ENCODE results near the gene RAB35. TPM values are rescaled to one million over a fixed set of nuclear protein-coding genes. Genes with fewer than 3 reads are reported as not detected.

The RAB35 gene
- total and polyA plus RNA-seq, 2 of the 4 experiments (the other 2 are of a cell fraction): 32.6 to 49.6 TPM

GRCh38 chr12:120092551-120093335 lies 23.8 kb downstream of the RAB35 start:
- Histone ChIP-seq H2BK5ac (ENCODE audit: low read depth, low read length, poor library complexity, severe bottlenecking) (no peak overlapping the region), H4K5ac (ENCODE audit: low read depth, low read length) (no peak overlapping the region), H3K18ac (ENCODE audit: low read depth, low read length) (no peak overlapping the region), H2BK20ac (ENCODE audit: low read depth, low read length) (no peak overlapping the region), H3K9me3 (ENCODE audit: control insufficient read depth, insufficient read depth, low read length) (no peaks in the 10 kb centered on the region), H3K79me1 (ENCODE audit: low read depth in 1 of 2, low read length in 2 of 2) (peaks cover 0 to 18% of the 10 kb centered on the region in 2 experiments; a peak in 3 of 4 replicates), H3K9ac (ENCODE audit: low read depth, low read length) (no peak overlapping the region), H3K4ac (ENCODE audit: low read depth, low read length) (no peak overlapping the region), H2AK9ac (replicated peaks; ENCODE audit: low read depth, low read length, poor library complexity) (peak overlapping the region; percentile 50), H3K4me3 (ENCODE audit: insufficient read depth, low read depth, low read length) (no peak overlapping the region), H3K56ac (ENCODE audit: extremely low read depth, insufficient read depth, low read length) (no peak overlapping the region), H4K20me1 (ENCODE audit: insufficient read depth, low read length) (peaks cover 40% of the 10 kb centered on the region), H3K23ac (ENCODE audit: low read depth, low read length) (no peak overlapping the region), H2AK5ac (ENCODE audit: low read depth, low read length) (no peak overlapping the region), H4K8ac (ENCODE audit: low read depth in 2 of 2, low read length in 2 of 2) (no peak overlapping the region), H3K14ac (replicated peaks; ENCODE audit: low read depth, low read length) (no peak overlapping the region), H3K4me1 (ENCODE audit: control insufficient read depth, insufficient read depth, low read length) (no peaks in the 10 kb centered on the region; the same call in 1 of the 2 replicates), H2BK15ac (ENCODE audit: low read depth, low read length) (no peak overlapping the region), H2AFZ (replicated peaks; ENCODE audit: low read length, poor library complexity) (no peak overlapping the region), H4K91ac (ENCODE audit: insufficient read depth, low read depth, low read length) (no peak overlapping the region), H3K36me3 (ENCODE audit: control insufficient read depth, insufficient read depth, low read length) (peaks cover 34% of the 10 kb centered on the region), H3K9me1 (ENCODE audit: insufficient read depth, low read length) (0 out of 2 replicates have a peak, but pooled peaks cover 8% of the 10 kb centered on the region), H3K4me2 (ENCODE audit: low read depth, low read length) (no peak overlapping the region), H3K27me3 (ENCODE audit: control insufficient read depth, insufficient read depth, low read length) (no peaks in the 10 kb centered on the region), H2BK120ac (ENCODE audit: low read depth, low read length) (no peak overlapping the region), H3K27ac (ENCODE audit: insufficient read depth, low read length) (no peak overlapping the region)
- no TSS peak for BruUV-seq (replicated peaks)
- POLR2A ChIA-PET (ENCODE audit: unreplicated experiment): interaction anchor here (0.5 kb wide), 1 partner anchor 13 kb away, joined by 5 read pairs; no protein-coding TSS in a partner anchor
- CTCF ChIA-PET: no interaction called here
- in situ Hi-C loops (cut with MboI; ENCODE audit: low sequenced_read_pairs): no loop called here
- TF ChIP-seq SMC3 (IDR thresholded peaks at IDR 0.05; ENCODE audit: low read depth, low read length) (no peak), FOS (IDR thresholded peaks at IDR 0.05; ENCODE audit: low read depth, low read length) (no peak), CEBPB (IDR thresholded peaks at IDR 0.05; ENCODE audit: low read depth, low read length) (no peak), NFE2L2 (IDR thresholded peaks at IDR 0.05; ENCODE audit: low read depth, low read length) (no peak), RAD21 (IDR thresholded peaks at IDR 0.05; ENCODE audit: low read length) (no peak), MXI1 (IDR thresholded peaks at IDR 0.05; ENCODE audit: borderline replicate concordance, low read depth, low read length) (no peak), RFX5 (IDR thresholded peaks at IDR 0.05; ENCODE audit: low read depth, low read length) (no peak), POLR2A (IDR thresholded peaks at IDR 0.05; ENCODE audit: low read depth, low read length) (no peak)
- TF ChIP-seq, protein P1, sequence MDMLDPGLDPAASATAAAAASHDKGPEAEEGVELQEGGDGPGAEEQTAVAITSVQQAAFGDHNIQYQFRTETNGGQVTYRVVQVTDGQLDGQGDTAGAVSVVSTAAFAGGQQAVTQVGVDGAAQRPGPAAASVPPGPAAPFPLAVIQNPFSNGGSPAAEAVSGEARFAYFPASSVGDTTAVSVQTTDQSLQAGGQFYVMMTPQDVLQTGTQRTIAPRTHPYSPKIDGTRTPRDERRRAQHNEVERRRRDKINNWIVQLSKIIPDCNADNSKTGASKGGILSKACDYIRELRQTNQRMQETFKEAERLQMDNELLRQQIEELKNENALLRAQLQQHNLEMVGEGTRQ (IDR thresholded peaks at IDR 0.05; ENCODE audit: low read depth, low read length): no peak
- TF ChIP-seq, protein P2, sequence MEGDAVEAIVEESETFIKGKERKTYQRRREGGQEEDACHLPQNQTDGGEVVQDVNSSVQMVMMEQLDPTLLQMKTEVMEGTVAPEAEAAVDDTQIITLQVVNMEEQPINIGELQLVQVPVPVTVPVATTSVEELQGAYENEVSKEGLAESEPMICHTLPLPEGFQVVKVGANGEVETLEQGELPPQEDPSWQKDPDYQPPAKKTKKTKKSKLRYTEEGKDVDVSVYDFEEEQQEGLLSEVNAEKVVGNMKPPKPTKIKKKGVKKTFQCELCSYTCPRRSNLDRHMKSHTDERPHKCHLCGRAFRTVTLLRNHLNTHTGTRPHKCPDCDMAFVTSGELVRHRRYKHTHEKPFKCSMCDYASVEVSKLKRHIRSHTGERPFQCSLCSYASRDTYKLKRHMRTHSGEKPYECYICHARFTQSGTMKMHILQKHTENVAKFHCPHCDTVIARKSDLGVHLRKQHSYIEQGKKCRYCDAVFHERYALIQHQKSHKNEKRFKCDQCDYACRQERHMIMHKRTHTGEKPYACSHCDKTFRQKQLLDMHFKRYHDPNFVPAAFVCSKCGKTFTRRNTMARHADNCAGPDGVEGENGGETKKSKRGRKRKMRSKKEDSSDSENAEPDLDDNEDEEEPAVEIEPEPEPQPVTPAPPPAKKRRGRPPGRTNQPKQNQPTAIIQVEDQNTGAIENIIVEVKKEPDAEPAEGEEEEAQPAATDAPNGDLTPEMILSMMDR (conservative IDR thresholded peaks at IDR 0.05; ENCODE audit: low read depth, low read length): no peak
- dilution Hi-C loops (cut with HindIII; ENCODE audit: low sequenced_read_pairs, unreplicated experiment): no loop called here
- WGBS, 2 experiments (ENCODE audit: extremely low coverage in 2 of 2, insufficient read length in 1 of 2): 90% methylated on average over 13 of the region's 23 CpGs; no CpG with 5 or more reads in 1 of the 2 experiments
- ATAC-seq (ENCODE audit: low read depth) (no peak), DNase-seq (no peak)
- intact Hi-C loops (cut with micrococcal nuclease): no loop called here

Measured in IMR-90 (cell line).